Tibial nerve (tissue), 4 donors: Measurements from ENCODE around the gene RBM38.

ENCODE experiments used
- CTCF ChIP-seq, 5 experiments: fragments of 200-600 bp in 3 of 5; fragments of 450-650 bp in 2 of 5; sonication (generic) in 3 of 5; IDR thresholded peaks; one replicate each; pipeline ENCODE4 v1.5.1; 2016 to 2019; ENCODE audit warnings: antibody characterized with exemption in 5 of 5, mild to moderate bottlenecking in 3 of 5, moderate library complexity in 2 of 5
- EP300 ChIP-seq, 2 donors: sonication (generic); formaldehyde crosslinking; IDR thresholded peaks; one replicate each; pipeline ENCODE4 v1.6.1; 2017; ENCODE audit warnings: antibody characterized with exemption in 2 of 2, mild to moderate bottlenecking in 1 of 2
- POLR2A ChIP-seq, 2 donors: fragments of 450-650 bp; IDR thresholded peaks; one replicate each; pipeline ENCODE4 v1.6.1; 2017; ENCODE audit warnings: antibody characterized with exemption in 2 of 2, mild to moderate bottlenecking in 2 of 2, moderate library complexity in 2 of 2

GRCh38 chr20:57426831-57427230 lies 35.6 kb downstream of the RBM38 start:
- TF ChIP-seq POLR2A (IDR thresholded peaks at IDR 0.05) (no peak), CTCF (IDR thresholded peaks at IDR 0.05) (no peak), EP300 (IDR thresholded peaks at IDR 0.05) (no peak)
